Left ventricle myocardium inferior (tissue), 1 donor: ENCODE data around the gene PPFIBP2. TPM values are rescaled to one million over a fixed set of nuclear protein-coding genes. Genes with fewer than 3 reads are reported as not detected.
A peak's percentile ranks its signal among the peaks of the same experiment; 100 is the strongest.

Source experiments
- DNase-seq: peaks from one replicate; pipeline ENCODE4 v3.0.0-alpha.2; 2020
- H3K27ac ChIP-seq: fragments of 200-600 bp; replicated peaks from 2 replicates; pipeline ENCODE4 v1.8.0; 2021
- H3K27me3 ChIP-seq: fragments of 200-600 bp; 2 replicates; pipeline ENCODE4 v1.8.0; 2021; ENCODE audit warnings: low read depth
- H3K36me3 ChIP-seq: fragments of 200-600 bp; 2 replicates; pipeline ENCODE4 v1.8.0; 2021
- H3K4me1 ChIP-seq: fragments of 200-600 bp; 2 replicates; pipeline ENCODE4 v1.8.0; 2021
- H3K4me3 ChIP-seq: fragments of 200-600 bp; 2 replicates; pipeline ENCODE4 v1.8.0; 2021; ENCODE audit warnings: mild to moderate bottlenecking, moderate library complexity
- H3K9me3 ChIP-seq: fragments of 200-600 bp; replicated peaks from 2 replicates; pipeline ENCODE4 v1.8.0; 2021
- CTCF ChIP-seq: fragments of 200-600 bp; IDR thresholded peaks from 2 replicates; pipeline ENCODE4 v1.8.0; 2021; ENCODE audit warnings: antibody characterized with exemption, mild to moderate bottlenecking, borderline replicate concordance
- intact Hi-C: fragments of 100-400 bp; cut with micrococcal nuclease; formaldehyde crosslinking; loops from one replicate; pipeline ENCODE4 v1.11.0; 2022
- long read RNA-seq: library from polyadenylated mRNA; unstranded; transcript quantifications from one replicate; pipeline ENCODE4 v2.0.0, GENCODE V29; 2021
- total RNA-seq: library from RNA; stranded (reverse); fragmentation: NEBNext Ultra II Directional; extraction: Animal tissue kit (Norgen Biotek cat#: 25700); gene quantifications from one replicate; pipeline ENCODE4 v1.2.1, GENCODE V29; 2021
- donor health status: DM: no; HTN: yes; CAD: no; lungs with severe emphysema.

PPFIBP2 gene
- total RNA-seq = 19.2 TPM
- long read RNA-seq, partial matches to known transcripts = 2 of 16 reads
- long read RNA-seq, other reads (novel, unspliced or antisense) = 12 of 16 reads

GRCh38 chr11:7513234-7514098 is at the start of gene PPFIBP2:
Gene PPFIBP2 (plus strand): TSS chr11:7513999. CDS start chr11:7549476, 35,477 bp downstream.
- H3K4me3 ChIP-seq = peak within 1 kb of the TSS; percentile 91
- no peaks in the 10 kb centered on the region for H3K9me3 ChIP-seq
- peak; percentile 66 for TF ChIP-seq CTCF
- peaks cover 50% of the 10 kb centered on the region for H3K4me1 ChIP-seq
- intact Hi-C loops = no loop called here
- DNase-seq = peak; percentile 87
- H3K27me3 ChIP-seq = no peaks in the 10 kb centered on the region
- peak within 1 kb of the TSS; percentile 96 for H3K27ac ChIP-seq
- H3K36me3 ChIP-seq = no peaks in the 10 kb centered on the region

- no peaks in the 10 kb centered on the region for H3K4me1 ChIP-seq
- no peak overlapping the region for H3K27ac ChIP-seq
- no peaks in the 10 kb centered on the region for H3K27me3 ChIP-seq
- TF ChIP-seq CTCF = no peak
- H3K4me3 ChIP-seq = no peak overlapping the region
- no peaks in the 10 kb centered on the region for H3K36me3 ChIP-seq
- intact Hi-C loops = no loop called here
- DNase-seq = no peak
- H3K9me3 ChIP-seq = no peaks in the 10 kb centered on the region
Measured at GRCh38 chr11:7467652-7468051, 46.1 kb upstream of the PPFIBP2 start.

- Histone ChIP-seq H3K4me1 (peaks cover 8% of the 10 kb centered on the region), H3K4me3 (no peak overlapping the region), H3K9me3 (no peaks in the 10 kb centered on the region), H3K27me3 (no peaks in the 10 kb centered on the region), H3K27ac (no peak overlapping the region), H3K36me3 (no peaks in the 10 kb centered on the region)
- no peak for DNase-seq
- TF ChIP-seq CTCF = no peak
- intact Hi-C loops = no loop called here
Measured at GRCh38 chr11:7469351-7469865, 44.4 kb upstream of the PPFIBP2 start.

- H3K36me3 ChIP-seq = no peaks in the 10 kb centered on the region
- no peak for DNase-seq
- intact Hi-C loops = no loop called here
- H3K27me3 ChIP-seq = no peaks in the 10 kb centered on the region
- H3K9me3 ChIP-seq = no peaks in the 10 kb centered on the region
- no peak for TF ChIP-seq CTCF
- H3K4me3 ChIP-seq = no peak overlapping the region
- H3K4me1 ChIP-seq = peaks cover 8% of the 10 kb centered on the region
- H3K27ac ChIP-seq = no peak overlapping the region
Measured at GRCh38 chr11:7471071-7471470, 42.7 kb upstream of the PPFIBP2 start.

- Histone ChIP-seq H3K36me3 (no peaks in the 10 kb centered on the region), H3K4me3 (no peak overlapping the region), H3K27ac (no peak overlapping the region), H3K27me3 (no peaks in the 10 kb centered on the region), H3K4me1 (peaks cover 8% of the 10 kb centered on the region), H3K9me3 (no peaks in the 10 kb centered on the region)
- DNase-seq = no peak
- intact Hi-C loops = no loop called here
- no peak for TF ChIP-seq CTCF
Measured at GRCh38 chr11:7473717-7474116, 40.1 kb upstream of the PPFIBP2 start.
